Astrocyte (in vitro differentiated cells and primary cell): ENCODE results near the gene ZNF891.

ENCODE experiments used
- CTCF ChIP-seq: IDR thresholded peaks from 2 replicates; pipeline ENCODE4 v1.5.1; 2011; ENCODE audit warnings: low read depth, mild to moderate bottlenecking, inconsistent platforms, low read length, moderate library complexity; ENCODE audit not compliant: insufficient read depth
- EZH2 ChIP-seq: IDR thresholded peaks from 2 replicates; pipeline ENCODE4 v1.6.1; 2012; ENCODE audit warnings: mild to moderate bottlenecking, low read length, inconsistent platforms; ENCODE audit not compliant: insufficient read depth

GRCh38 chr12:133080026-133080367 is 50.1 kb downstream of the ZNF891 start:
- TF ChIP-seq EZH2 (no peak), CTCF (no peak)
